ENCODE results near the gene GJA5.

The GJA5 gene

DNA sequence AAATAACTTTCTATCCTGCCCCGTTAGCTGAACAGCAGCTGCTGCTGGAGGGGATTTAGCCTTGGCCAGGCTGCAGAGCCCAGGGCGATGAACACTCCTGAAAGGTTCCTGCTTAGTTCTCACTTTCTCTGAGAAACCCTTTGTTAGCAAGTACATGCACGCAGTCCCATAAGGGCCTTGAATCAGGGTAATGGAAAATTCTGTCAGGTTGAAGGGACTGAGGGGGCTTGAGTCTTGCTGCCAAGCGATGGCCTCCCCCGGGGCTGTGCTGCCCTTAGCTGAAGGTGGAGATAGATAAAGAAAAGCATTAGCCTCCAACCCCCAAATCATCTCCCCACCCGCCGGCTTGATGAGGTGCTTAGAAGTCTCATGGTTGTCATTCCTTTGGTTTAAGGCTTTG, 7.9 kb downstream of the GJA5 start:
- peaks cover 15% of the 10 kb centered on the region for H3K27me3 Mint-ChIP-seq (ENCODE audit: low read depth, poor library complexity)
- peaks cover 25% of the 10 kb centered on the region for H3K4me1 Mint-ChIP-seq
- no peak overlapping the region for H3K27ac Mint-ChIP-seq
- TF ChIP-seq, protein P1, sequence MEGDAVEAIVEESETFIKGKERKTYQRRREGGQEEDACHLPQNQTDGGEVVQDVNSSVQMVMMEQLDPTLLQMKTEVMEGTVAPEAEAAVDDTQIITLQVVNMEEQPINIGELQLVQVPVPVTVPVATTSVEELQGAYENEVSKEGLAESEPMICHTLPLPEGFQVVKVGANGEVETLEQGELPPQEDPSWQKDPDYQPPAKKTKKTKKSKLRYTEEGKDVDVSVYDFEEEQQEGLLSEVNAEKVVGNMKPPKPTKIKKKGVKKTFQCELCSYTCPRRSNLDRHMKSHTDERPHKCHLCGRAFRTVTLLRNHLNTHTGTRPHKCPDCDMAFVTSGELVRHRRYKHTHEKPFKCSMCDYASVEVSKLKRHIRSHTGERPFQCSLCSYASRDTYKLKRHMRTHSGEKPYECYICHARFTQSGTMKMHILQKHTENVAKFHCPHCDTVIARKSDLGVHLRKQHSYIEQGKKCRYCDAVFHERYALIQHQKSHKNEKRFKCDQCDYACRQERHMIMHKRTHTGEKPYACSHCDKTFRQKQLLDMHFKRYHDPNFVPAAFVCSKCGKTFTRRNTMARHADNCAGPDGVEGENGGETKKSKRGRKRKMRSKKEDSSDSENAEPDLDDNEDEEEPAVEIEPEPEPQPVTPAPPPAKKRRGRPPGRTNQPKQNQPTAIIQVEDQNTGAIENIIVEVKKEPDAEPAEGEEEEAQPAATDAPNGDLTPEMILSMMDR (IDR thresholded peaks at IDR 0.05): no peak
- no peaks in the 10 kb centered on the region for H3K36me3 Mint-ChIP-seq (ENCODE audit: low read depth)
- H3K9me3 Mint-ChIP-seq: no peaks in the 10 kb centered on the region
- DNase-seq: no peak
- no peak overlapping the region for H3K4me3 Mint-ChIP-seq

DNA sequence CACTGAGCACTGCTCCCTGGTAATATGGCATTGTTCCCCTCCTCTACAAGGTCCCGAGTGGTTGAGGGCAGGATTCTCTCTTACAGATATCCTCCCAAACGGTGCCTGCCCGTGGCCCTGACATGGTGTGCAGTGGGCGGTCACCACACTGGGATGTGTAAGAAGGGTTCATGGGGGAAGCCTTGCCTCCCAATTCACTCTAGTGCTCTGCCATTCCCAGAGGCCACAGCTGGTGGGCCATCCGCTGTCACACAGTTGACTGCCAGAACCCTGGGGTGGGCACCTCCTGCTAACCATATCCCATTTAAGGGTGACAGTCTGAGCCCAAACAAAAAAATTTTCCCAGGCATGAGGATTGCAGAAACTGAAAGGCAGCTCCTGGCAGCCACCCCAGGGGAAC, 9.1 kb downstream of the GJA5 start:
- Mint-ChIP-seq H3K4me1 (peaks cover 21% of the 10 kb centered on the region), H3K9me3 (no peaks in the 10 kb centered on the region), H3K4me3 (no peak overlapping the region), H3K27me3 (ENCODE audit: low read depth, poor library complexity) (peaks cover 11% of the 10 kb centered on the region), H3K27ac (no peak overlapping the region), H3K36me3 (ENCODE audit: low read depth) (no peaks in the 10 kb centered on the region)
- TF ChIP-seq, protein P1 (IDR thresholded peaks at IDR 0.05): no peak
- DNase-seq: no peak

DNA sequence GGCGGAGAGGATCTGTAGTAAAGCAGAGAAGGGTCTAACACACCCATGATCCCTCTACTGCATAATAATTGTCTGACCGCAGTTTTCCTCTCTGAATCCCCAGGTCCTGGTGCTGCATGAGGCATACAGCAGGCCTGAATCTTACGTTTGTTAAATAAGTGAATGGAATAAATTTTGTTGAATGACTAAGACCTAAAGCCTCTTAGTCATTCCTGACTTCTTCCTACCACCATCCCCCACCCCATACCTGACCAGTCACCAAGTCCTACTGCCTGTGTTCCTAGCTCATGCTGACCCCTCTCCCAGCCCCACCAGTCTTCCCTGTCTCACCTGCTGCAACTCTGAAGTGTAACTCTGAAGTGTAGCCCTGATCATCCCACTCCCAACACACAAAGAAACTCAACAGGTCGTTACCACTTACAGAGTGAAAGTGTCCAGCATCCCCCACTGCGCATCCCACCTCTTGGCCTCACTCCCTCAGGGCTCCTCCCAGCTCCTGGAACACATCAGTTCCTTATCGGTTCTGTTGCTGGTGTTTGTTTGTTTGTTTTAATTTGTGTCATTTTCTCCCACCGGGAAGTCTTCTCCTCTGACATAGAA, 9.7 kb downstream of the GJA5 start:
- Mint-ChIP-seq H3K9me3 (no peaks in the 10 kb centered on the region), H3K36me3 (ENCODE audit: low read depth) (no peaks in the 10 kb centered on the region), H3K27ac (no peak overlapping the region), H3K4me1 (peaks cover 21% of the 10 kb centered on the region), H3K4me3 (no peak overlapping the region), H3K27me3 (ENCODE audit: low read depth, poor library complexity) (peaks cover 11% of the 10 kb centered on the region)
- TF ChIP-seq, protein P1 (IDR thresholded peaks at IDR 0.05): no peak
- no peak for DNase-seq

DNA sequence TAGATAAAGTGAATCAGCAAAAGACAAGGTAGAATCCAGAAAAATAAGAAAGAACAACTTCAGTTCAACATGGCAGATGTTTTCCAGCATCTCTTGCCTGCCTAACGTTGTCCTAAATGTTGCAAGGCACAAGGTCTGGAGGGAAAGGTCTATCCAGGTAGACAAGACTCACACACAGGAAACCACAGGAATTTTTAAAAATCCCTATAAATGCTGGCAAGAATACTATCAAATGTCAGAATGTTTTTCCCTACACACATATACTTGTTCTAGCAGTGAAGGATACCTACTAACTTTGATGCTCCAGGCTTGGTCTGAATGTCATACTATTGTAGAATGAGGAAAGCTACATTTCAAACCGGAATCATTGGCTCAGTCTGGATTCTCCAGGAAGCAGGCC, 10.6 kb downstream of the GJA5 start:
- peaks cover 21% of the 10 kb centered on the region for H3K4me1 Mint-ChIP-seq
- no peaks in the 10 kb centered on the region for H3K9me3 Mint-ChIP-seq
- no peak for DNase-seq
- TF ChIP-seq, protein P1 (IDR thresholded peaks at IDR 0.05): no peak
- no peaks in the 10 kb centered on the region for H3K36me3 Mint-ChIP-seq (ENCODE audit: low read depth)
- H3K27ac Mint-ChIP-seq: no peak overlapping the region
- no peak overlapping the region for H3K4me3 Mint-ChIP-seq
- peaks cover 6% of the 10 kb centered on the region for H3K27me3 Mint-ChIP-seq (ENCODE audit: low read depth, poor library complexity)

DNA sequence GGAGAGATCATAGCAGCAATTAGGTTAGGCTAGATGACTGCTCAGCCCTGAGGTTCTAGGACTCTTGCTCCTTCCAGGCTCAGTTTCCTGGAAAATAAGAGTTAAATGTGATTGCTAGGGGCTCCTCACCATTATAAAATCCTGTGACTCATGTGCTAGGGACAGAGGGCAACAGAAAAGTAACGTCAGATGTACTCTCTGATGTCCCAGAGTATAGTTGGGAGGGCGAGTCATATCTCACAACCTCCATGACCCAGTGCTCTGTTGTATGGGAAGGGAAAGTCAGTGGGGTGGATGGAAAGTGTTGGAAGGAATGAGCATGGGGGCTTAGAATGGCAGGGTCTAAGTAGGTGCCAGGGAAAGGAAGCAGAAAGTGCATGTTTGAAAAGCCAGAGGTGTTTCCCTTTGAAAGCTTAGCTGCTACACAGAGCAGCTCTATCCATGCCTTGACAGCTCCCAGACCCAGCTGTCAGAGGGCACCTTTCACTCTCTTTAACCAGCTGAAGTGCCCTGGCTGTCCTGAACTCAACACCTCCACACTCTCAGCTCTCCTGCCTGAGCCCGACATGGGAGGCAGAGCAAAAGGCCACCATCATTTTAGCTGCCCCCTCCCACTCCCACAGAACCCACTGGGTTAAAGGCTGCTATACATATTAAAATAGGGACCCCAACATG, 11.6 kb downstream of the GJA5 start:
- Mint-ChIP-seq H3K4me1 (peaks cover 21% of the 10 kb centered on the region), H3K4me3 (no peak overlapping the region), H3K9me3 (no peaks in the 10 kb centered on the region), H3K27ac (no peak overlapping the region), H3K36me3 (ENCODE audit: low read depth) (no peaks in the 10 kb centered on the region), H3K27me3 (ENCODE audit: low read depth, poor library complexity) (peaks cover 10% of the 10 kb centered on the region)
- no peak for DNase-seq
- TF ChIP-seq, protein P1 (IDR thresholded peaks at IDR 0.05): no peak

DNA sequence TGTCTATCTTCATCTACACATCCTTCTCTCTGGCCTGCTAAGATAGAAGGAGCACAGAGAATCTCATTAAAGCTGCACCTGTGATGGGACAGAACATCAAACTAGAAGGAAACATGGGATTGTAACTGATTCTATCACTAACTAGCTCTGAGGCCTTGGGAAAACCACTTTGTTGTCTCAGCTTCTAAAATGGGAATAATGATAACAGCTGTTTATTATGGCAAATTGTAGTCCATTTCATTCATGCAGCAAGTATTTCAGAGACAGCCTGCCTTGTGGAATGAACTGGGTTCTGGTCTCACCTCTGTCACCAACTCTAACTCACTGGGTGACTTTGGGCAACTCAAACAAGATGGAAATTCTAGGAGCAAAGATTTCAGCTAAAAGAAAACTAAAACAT, 12.4 kb downstream of the GJA5 start:
- Mint-ChIP-seq H3K27ac (no peak overlapping the region), H3K4me3 (no peak overlapping the region), H3K4me1 (peaks cover 17% of the 10 kb centered on the region), H3K9me3 (no peaks in the 10 kb centered on the region), H3K27me3 (ENCODE audit: low read depth, poor library complexity) (peaks cover 10% of the 10 kb centered on the region), H3K36me3 (ENCODE audit: low read depth) (no peaks in the 10 kb centered on the region)
- DNase-seq: no peak
- TF ChIP-seq, protein P1 (IDR thresholded peaks at IDR 0.05): no peak

Measured in nephron progenitor cell (in vitro differentiated cells).